GM06990 (cell line): ENCODE results near the gene LRRC7.
A peak's percentile ranks its signal among the peaks of the same experiment; 100 is the strongest.

Experiments used
- DNase-seq: peaks from one replicate; pipeline ENCODE4 v3.0.0-alpha.2; 2011; ENCODE audit not compliant: insufficient read length; ENCODE audit errors: extremely low read depth
- H3K27me3 ChIP-seq: replicated peaks from 2 replicates; pipeline ENCODE4 v1.6.0; 2011; ENCODE audit warnings: low read length; ENCODE audit not compliant: control insufficient read depth, insufficient read depth
- H3K36me3 ChIP-seq: 2 replicates; pipeline ENCODE4 v1.5.1; 2011; ENCODE audit warnings: low read length; ENCODE audit not compliant: control insufficient read depth, insufficient read depth
- H3K4me3 ChIP-seq: replicated peaks from 2 replicates; pipeline ENCODE4 v1.5.1; 2011; ENCODE audit warnings: low read depth, mild to moderate bottlenecking, control low read depth, low read length
- TF ChIP-seq, protein P1 (sequence below): IDR thresholded peaks from 2 replicates; pipeline ENCODE4 v1.5.1; 2011; ENCODE audit warnings: low read length, control low read depth, mild to moderate bottlenecking, inconsistent platforms; ENCODE audit not compliant: insufficient read depth, poor library complexity, severe bottlenecking

LRRC7 gene

DNA sequence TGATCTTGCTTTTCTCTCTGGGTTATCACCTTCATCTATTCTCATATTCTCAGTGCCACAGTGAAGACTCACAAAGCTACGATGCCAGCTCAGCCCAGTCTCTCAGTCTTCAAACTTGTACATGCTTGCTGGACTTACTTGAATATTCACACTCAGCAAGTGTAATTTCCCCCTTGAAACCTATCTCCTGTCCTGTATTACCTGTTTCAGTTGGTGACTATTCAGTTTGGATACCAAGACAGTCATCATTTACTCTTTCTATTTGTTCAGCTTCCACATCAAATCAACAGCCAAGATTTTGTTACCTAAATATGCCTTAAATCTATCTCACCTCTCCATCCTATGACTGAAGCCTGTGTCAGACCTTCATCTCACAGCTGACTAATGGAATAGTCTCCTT lies 209.7 kb downstream of the LRRC7 start:
- DNase-seq = no peak
- Histone ChIP-seq H3K4me3 (no peak overlapping the region), H3K36me3 (no peaks in the 10 kb centered on the region), H3K27me3 (no peaks in the 10 kb centered on the region)
- TF ChIP-seq, protein P1, sequence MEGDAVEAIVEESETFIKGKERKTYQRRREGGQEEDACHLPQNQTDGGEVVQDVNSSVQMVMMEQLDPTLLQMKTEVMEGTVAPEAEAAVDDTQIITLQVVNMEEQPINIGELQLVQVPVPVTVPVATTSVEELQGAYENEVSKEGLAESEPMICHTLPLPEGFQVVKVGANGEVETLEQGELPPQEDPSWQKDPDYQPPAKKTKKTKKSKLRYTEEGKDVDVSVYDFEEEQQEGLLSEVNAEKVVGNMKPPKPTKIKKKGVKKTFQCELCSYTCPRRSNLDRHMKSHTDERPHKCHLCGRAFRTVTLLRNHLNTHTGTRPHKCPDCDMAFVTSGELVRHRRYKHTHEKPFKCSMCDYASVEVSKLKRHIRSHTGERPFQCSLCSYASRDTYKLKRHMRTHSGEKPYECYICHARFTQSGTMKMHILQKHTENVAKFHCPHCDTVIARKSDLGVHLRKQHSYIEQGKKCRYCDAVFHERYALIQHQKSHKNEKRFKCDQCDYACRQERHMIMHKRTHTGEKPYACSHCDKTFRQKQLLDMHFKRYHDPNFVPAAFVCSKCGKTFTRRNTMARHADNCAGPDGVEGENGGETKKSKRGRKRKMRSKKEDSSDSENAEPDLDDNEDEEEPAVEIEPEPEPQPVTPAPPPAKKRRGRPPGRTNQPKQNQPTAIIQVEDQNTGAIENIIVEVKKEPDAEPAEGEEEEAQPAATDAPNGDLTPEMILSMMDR = no peak

DNA sequence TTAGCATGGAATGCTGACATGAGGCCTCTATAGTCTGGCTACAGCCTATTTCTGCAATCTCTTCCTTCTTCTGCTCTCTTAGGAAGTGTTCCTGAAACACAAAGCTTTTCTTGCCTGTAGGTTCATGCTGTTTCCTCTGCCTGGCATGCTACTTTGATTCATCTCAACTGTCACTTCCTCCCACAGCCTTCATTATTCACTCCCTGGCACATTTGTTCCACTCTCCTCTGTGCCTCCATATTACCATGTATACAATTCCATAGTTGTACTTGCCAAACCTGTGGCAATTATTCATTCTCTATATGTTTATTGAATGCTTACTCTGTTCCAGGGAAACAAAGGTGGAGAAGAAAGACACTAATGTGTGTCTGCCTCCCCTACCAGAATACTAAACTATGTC lies 210.2 kb downstream of the LRRC7 start:
- Histone ChIP-seq H3K27me3 (no peaks in the 10 kb centered on the region), H3K36me3 (no peaks in the 10 kb centered on the region), H3K4me3 (no peak overlapping the region)
- TF ChIP-seq, protein P1 = no peak
- no peak for DNase-seq

DNA sequence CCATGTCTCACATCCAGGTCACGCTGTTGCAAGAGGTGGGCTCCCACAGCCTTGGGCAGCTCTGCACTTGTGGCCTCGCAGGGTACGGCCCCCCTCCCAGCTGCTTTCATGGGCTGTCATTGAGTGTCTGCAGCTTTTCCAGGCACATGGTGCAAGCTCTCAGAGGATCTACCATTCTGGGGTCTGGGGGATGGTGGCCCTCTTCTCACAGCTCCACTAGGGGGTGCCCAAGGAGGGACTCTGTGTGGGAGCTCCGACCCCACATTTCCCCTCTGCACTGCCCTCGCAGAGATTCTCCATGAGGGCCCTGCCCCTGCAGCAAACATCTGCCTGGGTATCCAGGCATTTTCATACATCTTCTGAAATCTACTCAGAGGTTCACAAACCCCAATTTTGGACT lies 219.4 kb downstream of the LRRC7 start:
- no peaks in the 10 kb centered on the region for H3K36me3 ChIP-seq
- H3K27me3 ChIP-seq = no peaks in the 10 kb centered on the region
- TF ChIP-seq, protein P1 = peak; percentile 9
- no peak for DNase-seq
- no peak overlapping the region for H3K4me3 ChIP-seq

DNA sequence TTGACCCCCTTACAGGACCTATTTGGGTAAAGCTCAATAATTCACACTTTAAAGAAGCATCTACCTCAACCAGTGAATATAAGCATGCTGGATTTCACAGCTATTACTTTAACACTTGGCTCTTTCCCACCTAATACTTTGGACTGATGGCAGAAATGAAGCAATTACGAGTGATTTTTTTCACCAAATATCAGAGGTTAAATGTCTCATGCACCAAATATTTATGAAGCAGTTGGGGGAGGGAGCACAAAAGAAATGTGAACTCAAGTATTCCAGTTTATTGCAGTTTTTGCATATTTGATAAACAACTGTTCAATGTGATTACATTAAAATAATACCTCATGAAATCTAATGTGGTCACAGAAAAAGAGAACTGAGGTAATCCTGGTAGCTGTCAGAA lies 223.6 kb downstream of the LRRC7 start:
- no peaks in the 10 kb centered on the region for H3K27me3 ChIP-seq
- no peak for DNase-seq
- TF ChIP-seq, protein P1 = no peak
- no peaks in the 10 kb centered on the region for H3K36me3 ChIP-seq
- H3K4me3 ChIP-seq = no peak overlapping the region

DNA sequence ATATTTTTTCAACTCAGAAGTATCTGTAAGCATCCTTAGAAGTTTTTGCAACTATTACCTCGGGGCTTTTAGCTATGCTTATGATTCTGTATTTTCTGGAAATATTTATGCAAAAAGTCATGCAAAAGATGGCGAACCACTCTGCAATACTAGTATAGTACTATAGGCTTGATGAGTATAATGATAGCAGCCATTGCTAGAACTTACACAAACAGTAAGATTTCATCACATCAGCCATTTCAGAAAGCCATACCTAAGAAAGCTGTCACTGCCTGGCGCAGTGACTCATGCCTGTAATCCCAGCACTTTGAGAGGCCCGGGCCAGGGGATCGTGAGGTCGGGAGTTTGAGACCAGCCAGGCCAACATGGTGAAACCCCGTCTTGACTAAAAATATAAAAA lies 227.1 kb downstream of the LRRC7 start:
- DNase-seq = no peak
- TF ChIP-seq, protein P1 = no peak

DNA sequence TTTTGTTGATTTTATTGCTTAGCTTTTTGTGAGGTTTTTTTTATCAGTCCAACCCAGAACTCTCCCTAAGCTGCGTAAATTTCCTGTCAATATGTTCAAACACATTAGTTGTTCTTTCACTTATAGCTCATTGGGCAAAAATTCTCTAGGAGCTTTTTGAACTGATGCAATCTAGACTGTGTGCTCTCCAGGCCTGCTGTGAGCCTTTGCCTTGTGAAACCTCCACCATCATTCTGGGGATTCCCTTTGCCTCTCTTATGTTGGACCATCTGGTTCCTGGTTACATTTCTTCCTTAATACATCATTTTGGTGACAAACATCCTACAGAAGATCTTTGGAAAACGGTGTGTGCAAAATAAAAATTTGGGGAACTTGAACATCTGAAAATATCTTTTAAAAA lies 247.2 kb downstream of the LRRC7 start:
- no peak for DNase-seq
- TF ChIP-seq, protein P1 = no peak

More for the DNA sequence above, 227.1 kb downstream of the LRRC7 start:
- no peak overlapping the region for H3K4me3 ChIP-seq
- no peaks in the 10 kb centered on the region for H3K27me3 ChIP-seq
- H3K36me3 ChIP-seq = no peaks in the 10 kb centered on the region

More for the DNA sequence above, 247.2 kb downstream of the LRRC7 start:
- Histone ChIP-seq H3K4me3 (no peak overlapping the region), H3K36me3 (no peaks in the 10 kb centered on the region), H3K27me3 (no peaks in the 10 kb centered on the region)
